Measurements from ENCODE around the gene GRHL1. TPM values are rescaled to one million over a fixed set of nuclear protein-coding genes. Genes with fewer than 3 reads are reported as not detected.

GRHL1 gene
- polyA plus RNA-seq, 3 donors = 5.1 to 6.8 (median 6.0) TPM

GRCh38 chr2:9971890-9972289 is 20.4 kb downstream of the GRHL1 start:
- DNase-seq = no peak

GRCh38 chr2:9972621-9973479 is 21.4 kb downstream of the GRHL1 start:
- DNase-seq = no peak

- DNase-seq = no peak
Measured at GRCh38 chr2:9973690-9974089, 22.2 kb downstream of the GRHL1 start.

- DNase-seq = no peak
Measured at GRCh38 chr2:9974343-9974742, 22.9 kb downstream of the GRHL1 start.

- DNase-seq = no peak
Measured at GRCh38 chr2:9975328-9975727, 23.8 kb downstream of the GRHL1 start.

GRCh38 chr2:9975805-9976447 is 24.4 kb downstream of the GRHL1 start:
- no peak for DNase-seq

GRCh38 chr2:9979977-9980376 is 28.5 kb downstream of the GRHL1 start:
- DNase-seq = no peak

- DNase-seq = no peak
Measured at GRCh38 chr2:9980520-9980919, 29.0 kb downstream of the GRHL1 start.

- no peak for DNase-seq
Measured at GRCh38 chr2:9981655-9982054, 30.2 kb downstream of the GRHL1 start.

- DNase-seq = no peak
Measured at GRCh38 chr2:9982248-9982647, 30.8 kb downstream of the GRHL1 start.

GRCh38 chr2:9982891-9983290 is 31.4 kb downstream of the GRHL1 start:
- DNase-seq = no peak

- DNase-seq = no peak
Measured at GRCh38 chr2:9983401-9984216, 32.1 kb downstream of the GRHL1 start.

GRCh38 chr2:9984217-9984739 is 32.8 kb downstream of the GRHL1 start:
- no peak for DNase-seq

GRCh38 chr2:9984871-9985480 is 33.5 kb downstream of the GRHL1 start:
- no peak for DNase-seq

- no peak for DNase-seq
Measured at GRCh38 chr2:9985531-9986328, 34.2 kb downstream of the GRHL1 start.

- no peak for DNase-seq
Measured at GRCh38 chr2:9988320-9988719, 36.8 kb downstream of the GRHL1 start.

- DNase-seq = no peak
Measured at GRCh38 chr2:9990736-9991135, 39.2 kb downstream of the GRHL1 start.

- DNase-seq = no peak
Measured at GRCh38 chr2:9991221-9991620, 39.7 kb downstream of the GRHL1 start.

GRCh38 chr2:9991829-9992273 is 40.4 kb downstream of the GRHL1 start:
- no peak for DNase-seq

GRCh38 chr2:9992427-9993187 is 41.1 kb downstream of the GRHL1 start:
- DNase-seq = no peak
